SKM-1 (cell line): ENCODE results near the gene UBAP1L.
"Not testable (repeated sequence)": the region's sequence is repeated elsewhere in the genome, so short reads cannot be mapped to it uniquely, and the experiment has no call there.

Experiments
- DNase-seq: peaks from one replicate; lab custom pipeline; 2025; ENCODE audit not compliant: unreplicated experiment; lab: John Stamatoyannopoulos, UW

UBAP1L gene

GRCh38 chr15:65115086-65115485, at the start of gene UBAP1L:
Gene UBAP1L, minus strand, starts transcription at chr15:65115200. Its CDS starts 8,985 bp downstream, at chr15:65106215.
- DNase-seq, result no peak

GRCh38 chr15:65164139-65164538, 49.1 kb upstream of the UBAP1L start:
- DNase-seq, result no peak

- DNase-seq, result no peak
Measured at GRCh38 chr15:65163041-65163440, 48.0 kb upstream of the UBAP1L start.

- DNase-seq, result no peak
Measured at GRCh38 chr15:65156692-65157091, 41.7 kb upstream of the UBAP1L start.

GRCh38 chr15:65154720-65155119, 39.7 kb upstream of the UBAP1L start:
- DNase-seq, result no peak

GRCh38 chr15:65147902-65148301, 32.9 kb upstream of the UBAP1L start:
- no peak for DNase-seq

- no peak for DNase-seq
Measured at GRCh38 chr15:65146438-65146837, 31.4 kb upstream of the UBAP1L start.

- DNase-seq, result not testable (repeated sequence)
Measured at GRCh38 chr15:65138631-65139030, 23.6 kb upstream of the UBAP1L start.

- not testable (repeated sequence) for DNase-seq
Measured at GRCh38 chr15:65137893-65138292, 22.9 kb upstream of the UBAP1L start.

GRCh38 chr15:65137089-65137488, 22.1 kb upstream of the UBAP1L start:
- DNase-seq, result not testable (repeated sequence)

- DNase-seq, result no peak
Measured at GRCh38 chr15:65134538-65134937, 19.5 kb upstream of the UBAP1L start.

GRCh38 chr15:65133548-65134200, 18.7 kb upstream of the UBAP1L start, which contains the start of gene PDCD7:
Gene PDCD7, minus strand, starts transcription at chr15:65133808. Its CDS starts 27 bp downstream, at chr15:65133781.
- peak; percentile 81 for DNase-seq

- peak; percentile 32 for DNase-seq
Measured at GRCh38 chr15:65132878-65133547, 18.0 kb upstream of the UBAP1L start.

GRCh38 chr15:65130941-65131340, 15.9 kb upstream of the UBAP1L start:
- DNase-seq, result no peak

GRCh38 chr15:65115542-65115941, 542 bp upstream of the UBAP1L start:
- DNase-seq, result no peak

- DNase-seq, result no peak
Measured at GRCh38 chr15:65110676-65111292, 4.2 kb downstream of the UBAP1L start.

- DNase-seq, result no peak
Measured at GRCh38 chr15:65106011-65106590, 8.9 kb downstream of the UBAP1L start.

- DNase-seq, result no peak
Measured at GRCh38 chr15:65105038-65105437, 10.0 kb downstream of the UBAP1L start.

- no peak for DNase-seq
Measured at GRCh38 chr15:65102912-65103311, 12.1 kb downstream of the UBAP1L start.

GRCh38 chr15:65101891-65102708, 12.9 kb downstream of the UBAP1L start:
- no peak for DNase-seq

GRCh38 chr15:65101411-65101890, 13.5 kb downstream of the UBAP1L start:
- DNase-seq, result peak; percentile 8
